Measurements from ENCODE around the gene MUS81. TPM values are rescaled to one million over a fixed set of nuclear protein-coding genes. Genes with fewer than 3 reads are reported as not detected.
A peak's percentile ranks its signal among the peaks of the same experiment; 100 is the strongest.

The MUS81 gene
- total RNA-seq, 2 experiments from 2014 or later, result 37.7 to 39.2 TPM

DNA sequence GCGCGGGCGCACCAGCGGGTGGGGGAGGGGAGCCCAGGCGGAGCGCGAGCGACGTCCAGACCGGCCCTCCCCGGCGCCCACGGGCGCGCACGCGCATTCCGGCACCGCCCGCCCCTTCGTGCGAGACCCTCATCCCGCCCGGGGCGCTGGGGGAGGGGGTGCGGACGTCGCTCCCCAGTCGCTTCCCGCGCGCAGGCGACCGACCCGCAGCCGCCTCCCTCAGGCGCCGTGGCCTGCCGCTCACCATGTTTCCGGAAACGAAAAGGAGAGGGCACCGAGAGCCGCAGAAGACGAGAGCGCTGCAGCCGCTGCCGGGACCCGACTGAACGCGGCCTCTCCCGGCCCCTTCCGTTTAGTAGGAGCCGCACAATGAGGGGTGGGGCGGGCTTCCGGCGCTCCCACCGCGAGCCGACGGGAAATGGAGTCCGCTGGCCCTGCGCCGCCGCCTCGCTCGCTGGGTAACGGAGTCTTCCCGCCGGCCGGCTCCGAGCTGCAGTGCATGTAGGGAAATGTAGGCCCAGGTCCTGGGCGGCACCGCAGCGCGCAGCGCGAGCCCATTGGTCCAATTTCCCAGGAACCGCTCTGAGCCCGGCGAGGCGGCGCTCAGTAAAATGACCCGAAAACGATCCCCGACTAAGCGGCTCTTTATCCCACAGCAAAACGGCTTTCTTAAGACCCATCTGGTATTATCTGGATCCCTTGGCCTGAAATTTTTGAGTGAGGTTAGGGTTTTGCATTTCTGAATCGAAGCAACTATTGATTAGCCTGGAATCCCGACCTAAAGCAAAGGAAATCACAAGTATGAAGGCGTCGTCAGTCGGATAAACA lies 2.2 kb upstream of the MUS81 start, which contains the start of gene CFL1:
TSS of gene CFL1 (minus strand) at position 328 of the 828 bp plus-strand sequence. CDS start at position 247, 81 bp downstream.
- TF ChIP-seq, protein P1, sequence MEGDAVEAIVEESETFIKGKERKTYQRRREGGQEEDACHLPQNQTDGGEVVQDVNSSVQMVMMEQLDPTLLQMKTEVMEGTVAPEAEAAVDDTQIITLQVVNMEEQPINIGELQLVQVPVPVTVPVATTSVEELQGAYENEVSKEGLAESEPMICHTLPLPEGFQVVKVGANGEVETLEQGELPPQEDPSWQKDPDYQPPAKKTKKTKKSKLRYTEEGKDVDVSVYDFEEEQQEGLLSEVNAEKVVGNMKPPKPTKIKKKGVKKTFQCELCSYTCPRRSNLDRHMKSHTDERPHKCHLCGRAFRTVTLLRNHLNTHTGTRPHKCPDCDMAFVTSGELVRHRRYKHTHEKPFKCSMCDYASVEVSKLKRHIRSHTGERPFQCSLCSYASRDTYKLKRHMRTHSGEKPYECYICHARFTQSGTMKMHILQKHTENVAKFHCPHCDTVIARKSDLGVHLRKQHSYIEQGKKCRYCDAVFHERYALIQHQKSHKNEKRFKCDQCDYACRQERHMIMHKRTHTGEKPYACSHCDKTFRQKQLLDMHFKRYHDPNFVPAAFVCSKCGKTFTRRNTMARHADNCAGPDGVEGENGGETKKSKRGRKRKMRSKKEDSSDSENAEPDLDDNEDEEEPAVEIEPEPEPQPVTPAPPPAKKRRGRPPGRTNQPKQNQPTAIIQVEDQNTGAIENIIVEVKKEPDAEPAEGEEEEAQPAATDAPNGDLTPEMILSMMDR (IDR thresholded peaks at IDR 0.05), result no peak
- DNase-seq, result peak; percentile 93 to 99 (median 96)
- Histone ChIP-seq H3K4me3 (ENCODE audit: low read length) (peak within 1 kb of the TSS; percentile 90), H3K9me3 (ENCODE audit: control insufficient read depth in 1 of 2, insufficient read depth in 1 of 2, low read length in 2 of 2) (peaks cover 0 to under 1% of the 10 kb centered on the region in 2 experiments), H3K27me3 (ENCODE audit: control insufficient read depth in 1 of 2, insufficient read depth in 2 of 2, low read length in 2 of 2) (no peaks in the 10 kb centered on the region), H3K36me3 (ENCODE audit: insufficient read depth, low read length) (peaks cover 52% of the 10 kb centered on the region), H3K4me1 (ENCODE audit: insufficient read depth, low read length) (peaks cover 82% of the 10 kb centered on the region), H3K27ac (ENCODE audit: low read depth in 1 of 2, low read length in 2 of 2) (peak within 1 kb of the TSS; percentile 92 to 96)
- intact Hi-C loops (cut with DNase I, micrococcal nuclease), result loop anchor here (1.0 to 10.0 kb wide), 8 partner anchors 25 to 427 kb away; partner anchors contain the start of genes PCNX3 (in 2 of the 2), BANF1 (in 1 of the 2), C11orf68 (in 1 of the 2) and DRAP1 (in 1 of the 2)
- no peaks in the 10 kb centered on the region for H3K27me3 Mint-ChIP-seq
- ATAC-seq (ENCODE audit: poor library complexity), result peak; percentile 67
- CTCF ChIA-PET, result interaction anchor here (1.0 to 5.2 kb wide), 2 partner anchors 27 to 31 kb away, joined by 6 to 80 read pairs; partner anchors contain the start of genes CCDC85B and FIBP
- H3K36me3 Mint-ChIP-seq (ENCODE audit: low read depth), result peaks cover 84% of the 10 kb centered on the region
- H3K4me3 Mint-ChIP-seq, result peak within 1 kb of the TSS; percentile 91
- POLR2A ChIA-PET, result interaction anchor here (0.6 to 5.8 kb wide), 36 partner anchors 8 to 736 kb away, joined by 3 to 248 read pairs (median 5); partner anchors contain the start of genes BANF1, C11orf68, CCDC85B and DPF2
- H3K27ac Mint-ChIP-seq, result peak within 1 kb of the TSS; percentile 94
- H3K4me1 Mint-ChIP-seq (ENCODE audit: low read depth), result peaks cover 58% of the 10 kb centered on the region
- H3K9me3 Mint-ChIP-seq, result no peaks in the 10 kb centered on the region

DNA sequence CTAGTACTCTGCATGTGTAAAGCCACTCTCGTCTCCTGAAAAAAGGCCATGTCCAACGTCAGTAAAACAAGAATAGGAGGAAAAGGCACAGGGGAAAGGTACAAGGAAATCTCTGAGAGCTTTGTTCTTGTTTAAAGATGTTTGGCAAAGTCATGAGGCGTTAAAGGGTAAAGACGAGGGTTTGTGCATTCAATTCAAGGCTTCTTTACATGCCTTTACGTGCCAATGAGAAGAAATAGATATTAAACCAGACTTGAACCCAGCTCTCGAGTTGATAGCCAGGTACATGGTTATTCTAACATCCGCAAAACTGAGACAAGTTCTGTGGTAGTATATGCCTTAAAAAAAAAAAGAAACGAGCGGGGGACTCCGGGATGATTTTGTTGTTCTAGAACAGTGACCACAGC lies 1.5 kb upstream of the MUS81 start:
- H3K4me1 Mint-ChIP-seq (ENCODE audit: low read depth), result peaks cover 58% of the 10 kb centered on the region
- H3K36me3 ChIP-seq (ENCODE audit: insufficient read depth, low read length), result peaks cover 52% of the 10 kb centered on the region
- no peaks in the 10 kb centered on the region for H3K9me3 Mint-ChIP-seq
- no peaks in the 10 kb centered on the region for H3K27me3 ChIP-seq (ENCODE audit: control insufficient read depth in 1 of 2, insufficient read depth in 2 of 2, low read length in 2 of 2)
- H3K4me1 ChIP-seq (ENCODE audit: insufficient read depth, low read length), result peaks cover 80% of the 10 kb centered on the region
- CTCF ChIA-PET, result interaction anchor here (1.0 to 5.2 kb wide), 4 partner anchors 26 to 41 kb away, joined by 3 to 80 read pairs (median 22); partner anchors contain the start of genes CCDC85B and FIBP
- peak overlapping the region; percentile 91 for H3K4me3 Mint-ChIP-seq
- H3K4me3 ChIP-seq (ENCODE audit: low read length), result peak overlapping the region; percentile 90
- TF ChIP-seq, protein P1 (IDR thresholded peaks at IDR 0.05), result no peak
- intact Hi-C loops (cut with DNase I, micrococcal nuclease), result loop anchor here (1.0 to 10.0 kb wide), 8 partner anchors 30 to 426 kb away; partner anchors contain the start of genes PCNX3 (in 2 of the 2), BANF1 (in 1 of the 2), C11orf68 (in 1 of the 2) and DRAP1 (in 1 of the 2)
- POLR2A ChIA-PET, result interaction anchor here (0.6 to 5.8 kb wide), 41 partner anchors 8 to 741 kb away, joined by 3 to 248 read pairs (median 5); partner anchors contain the start of genes BANF1, C11orf68, CCDC85B and DPF2
- peak overlapping the region; percentile 94 for H3K27ac Mint-ChIP-seq
- H3K36me3 Mint-ChIP-seq (ENCODE audit: low read depth), result peaks cover 84% of the 10 kb centered on the region
- H3K27ac ChIP-seq (ENCODE audit: low read depth in 1 of 2, low read length in 2 of 2), result peak overlapping the region; percentile 92 to 96
- peak in 2 of 14 experiments; percentile 11 to 48 for DNase-seq
- no peaks in the 10 kb centered on the region for H3K9me3 ChIP-seq (ENCODE audit: control insufficient read depth in 1 of 2, insufficient read depth in 1 of 2, low read length in 2 of 2)
- no peak for ATAC-seq (ENCODE audit: poor library complexity)
- H3K27me3 Mint-ChIP-seq, result no peaks in the 10 kb centered on the region
